CD8-positive, alpha-beta memory T cell (primary cell): ENCODE results near the gene ZNF3. TPM values are rescaled to one million over a fixed set of nuclear protein-coding genes. Genes with fewer than 3 reads are reported as not detected.
A peak's percentile ranks its signal among the peaks of the same experiment; 100 is the strongest.

Source experiments
- CTCF ChIA-PET: fragments of 350-600 bp; sonication (Branson Sonifier 250); formaldehyde crosslinking; loops from one replicate; lab custom pipeline; 2021; ENCODE audit warnings: antibody characterized with exemption; lab: Charles Lee
- POLR2A ChIA-PET: fragments of 350-600 bp; sonication (Branson Sonifier 250); formaldehyde crosslinking; loops from one replicate; lab custom pipeline; 2021; ENCODE audit warnings: antibody characterized with exemption; lab: Charles Lee
- DNase-seq, 5 donors: peaks; one replicate each; pipeline versions ENCODE4 v3.0.0 to v3.0.0-alpha.2; 2020 to 2022; ENCODE audit warnings: mixed read lengths in 1 of 5
- H3K27ac ChIP-seq: one replicate; pipeline ENCODE4 v1.7.0; 2013; ENCODE audit warnings: low read depth, mild to moderate bottlenecking, low read length, moderate library complexity
- H3K27me3 ChIP-seq: 2 replicates; pipeline ENCODE4 v1.7.0; 2013; ENCODE audit warnings: low read length, mild to moderate bottlenecking; ENCODE audit not compliant: insufficient read depth, poor library complexity, severe bottlenecking
- H3K36me3 ChIP-seq: 2 replicates; pipeline ENCODE4 v1.7.0; 2013; ENCODE audit warnings: mild to moderate bottlenecking, low read length, moderate library complexity; ENCODE audit not compliant: insufficient read depth
- H3K4me1 ChIP-seq: 2 replicates; pipeline ENCODE4 v1.7.0; 2013; ENCODE audit warnings: mild to moderate bottlenecking, low read length, moderate library complexity; ENCODE audit not compliant: insufficient read depth
- H3K4me3 ChIP-seq: 2 replicates; pipeline ENCODE4 v1.7.0; 2013; ENCODE audit warnings: mild to moderate bottlenecking, low read length
- H3K9me3 ChIP-seq: 2 replicates; pipeline ENCODE4 v1.7.0; 2013; ENCODE audit warnings: mild to moderate bottlenecking, low read length
- H3K27ac Mint-ChIP-seq, 8 donors: one replicate each; pipeline ENCODE4 v1.8.0; 2020 to 2021; ENCODE audit warnings: mixed read lengths in 8 of 8, mild to moderate bottlenecking in 6 of 8, inconsistent platforms in 3 of 8, moderate library complexity in 3 of 8
- H3K27me3 Mint-ChIP-seq, 2 donors: one replicate each; pipeline ENCODE4 v1.8.0; 2020 to 2021; ENCODE audit warnings: mixed read lengths in 2 of 2, mild to moderate bottlenecking in 1 of 2, moderate library complexity in 1 of 2
- H3K36me3 Mint-ChIP-seq, 3 donors: one replicate each; pipeline ENCODE4 v1.8.0; 2020 to 2021; ENCODE audit warnings: mixed read lengths in 3 of 3, inconsistent platforms in 1 of 3, mild to moderate bottlenecking in 1 of 3
- H3K4me1 Mint-ChIP-seq, 3 donors: one replicate each; pipeline ENCODE4 v1.8.0; 2020 to 2021; ENCODE audit warnings: mixed read lengths in 3 of 3, inconsistent platforms in 1 of 3, mild to moderate bottlenecking in 1 of 3
- H3K4me3 Mint-ChIP-seq, 7 donors: one replicate each; pipeline ENCODE4 v1.8.0; 2020 to 2021; ENCODE audit warnings: mixed read lengths in 7 of 7, mild to moderate bottlenecking in 6 of 7, moderate library complexity in 4 of 7, inconsistent platforms in 2 of 7
- H3K9me3 Mint-ChIP-seq, 5 donors: one replicate each; pipeline ENCODE4 v1.8.0; 2020 to 2022; ENCODE audit warnings: mixed read lengths in 5 of 5, mild to moderate bottlenecking in 3 of 5, moderate library complexity in 2 of 5, inconsistent platforms in 1 of 5
- polyA plus RNA-seq: library from polyadenylated mRNA; unstranded; fragments of 300-500 nt; fragmentation: Illumina TruSeq; gene quantifications from one replicate; pipeline ENCODE4 v1.2.3, GENCODE V29; 2021
- total RNA-seq, 2 experiments: library from RNA; stranded (reverse); gene quantifications; one replicate each; pipeline ENCODE4 v1.2.3, GENCODE V29; 2021

The ZNF3 gene
- total and polyA plus RNA-seq, 3 experiments from 2014 or later, result 26.8 to 29.8 (median 27.9) TPM

- Mint-ChIP-seq H3K4me3 (peak overlapping the region in 4 of 7 donors; percentile 15 to 92 (median 32)), H3K27ac (peak overlapping the region in 6 of 8 donors; percentile 16 to 93 (median 56)), H3K4me1 (peaks cover 10 to 40% (median 21%) of the 10 kb centered on the region in 3 donors), H3K27me3 (peaks cover 0 to 9% of the 10 kb centered on the region in 2 donors), H3K36me3 (peaks cover 9 to 73% (median 13%) of the 10 kb centered on the region in 3 donors), H3K9me3 (no peaks in the 10 kb centered on the region)
- H3K27ac ChIP-seq, result no peak overlapping the region
- H3K9me3 ChIP-seq, result no peaks in the 10 kb centered on the region
- ChIA-PET POLR2A (interaction anchor here (0.7 to 1.9 kb wide), 2 partner anchors 9 to 429 kb away, joined by 3 to 7 read pairs; partner anchors contain the start of genes AP4M1 and MCM7), CTCF (interaction anchor here (1.2 kb wide), 2 partner anchors 9 kb away, joined by 4 to 6 read pairs; partner anchors contain the start of genes AP4M1 and MCM7)
- H3K27me3 ChIP-seq, result no peaks in the 10 kb centered on the region
- H3K4me1 ChIP-seq, result peaks cover 21% of the 10 kb centered on the region
- H3K36me3 ChIP-seq, result peaks cover 59% of the 10 kb centered on the region
- H3K4me3 ChIP-seq, result no peak overlapping the region
- no peak for DNase-seq
These were observed 10.1 kb upstream of the ZNF3 start for GRCh38 chr7:100091411-100092181.

GRCh38 chr7:100090527-100091410 lies 9.2 kb upstream of the ZNF3 start:
- Histone ChIP-seq H3K4me1 (peaks cover 21% of the 10 kb centered on the region), H3K27me3 (no peaks in the 10 kb centered on the region), H3K9me3 (no peaks in the 10 kb centered on the region), H3K27ac (no peak overlapping the region), H3K36me3 (peaks cover 52% of the 10 kb centered on the region), H3K4me3 (no peak overlapping the region)
- POLR2A ChIA-PET, result interaction anchor here (0.5 to 1.9 kb wide), 3 partner anchors 8 to 429 kb away, joined by 3 to 7 read pairs (median 3); partner anchors contain the start of genes AP4M1 and MCM7
- peaks cover 9 to 64% (median 13%) of the 10 kb centered on the region in 3 donors for H3K36me3 Mint-ChIP-seq
- H3K27ac Mint-ChIP-seq, result peak overlapping the region in 6 of 8 donors; percentile 10 to 94 (median 63)
- H3K4me3 Mint-ChIP-seq, result peak overlapping the region in 6 of 7 donors; percentile 18 to 92 (median 74)
- H3K27me3 Mint-ChIP-seq, result peaks cover 0 to 9% of the 10 kb centered on the region in 2 donors
- H3K9me3 Mint-ChIP-seq, result no peaks in the 10 kb centered on the region
- peaks cover 10 to 35% (median 21%) of the 10 kb centered on the region in 3 donors for H3K4me1 Mint-ChIP-seq
- CTCF ChIA-PET, result no interaction called here
- no peak for DNase-seq

GRCh38 chr7:100089458-100090196 lies 8.1 kb upstream of the ZNF3 start:
- H3K4me1 Mint-ChIP-seq, result peaks cover 10 to 33% (median 21%) of the 10 kb centered on the region in 3 donors
- peak overlapping the region; percentile 83 to 95 (median 90) for H3K4me3 Mint-ChIP-seq

GRCh38 chr7:100088621-100089457 lies 7.3 kb upstream of the ZNF3 start, which contains the start of gene COPS6:
TSS of gene COPS6 (plus strand) at chr7:100088969. CDS start at chr7:100088991, 22 bp downstream.
- no peaks in the 10 kb centered on the region for H3K9me3 ChIP-seq
- Mint-ChIP-seq H3K4me1 (peaks cover 10 to 33% (median 21%) of the 10 kb centered on the region in 3 donors), H3K36me3 (peaks cover 9 to 45% (median 11%) of the 10 kb centered on the region in 3 donors), H3K9me3 (no peaks in the 10 kb centered on the region), H3K27me3 (peaks cover 0 to 9% of the 10 kb centered on the region in 2 donors), H3K4me3 (peak within 1 kb of the TSS; percentile 83 to 95 (median 90)), H3K27ac (peak within 1 kb of the TSS; percentile 90 to 98 (median 94))
- peaks cover 34% of the 10 kb centered on the region for H3K36me3 ChIP-seq
- DNase-seq, result peak; percentile 82 to 90 (median 87)
- H3K4me3 ChIP-seq, result peak within 1 kb of the TSS; percentile 93
- H3K4me1 ChIP-seq, result peaks cover 21% of the 10 kb centered on the region
- peak within 1 kb of the TSS; percentile 84 for H3K27ac ChIP-seq
- H3K27me3 ChIP-seq, result no peaks in the 10 kb centered on the region
- ChIA-PET CTCF (interaction anchor here (1.4 to 1.6 kb wide), 3 partner anchors 9 to 175 kb away, joined by 4 to 6 read pairs (median 4); no protein-coding TSS in a partner anchor), POLR2A (interaction anchor here (1.0 to 2.5 kb wide), 2 partner anchors 12 to 36 kb away, joined by 3 to 17 read pairs; partner anchors contain the start of genes AP4M1 and MCM7)

More at GRCh38 chr7:100089458-100090196, 8.1 kb upstream of the ZNF3 start:
- Histone ChIP-seq H3K27me3 (no peaks in the 10 kb centered on the region), H3K9me3 (no peaks in the 10 kb centered on the region), H3K27ac (peak overlapping the region; percentile 84), H3K36me3 (peaks cover 42% of the 10 kb centered on the region), H3K4me1 (peaks cover 21% of the 10 kb centered on the region), H3K4me3 (peak overlapping the region; percentile 93)
- Mint-ChIP-seq H3K27me3 (peaks cover 0 to 9% of the 10 kb centered on the region in 2 donors), H3K27ac (peak overlapping the region; percentile 75 to 98 (median 94)), H3K36me3 (peaks cover 9 to 53% (median 11%) of the 10 kb centered on the region in 3 donors), H3K9me3 (no peaks in the 10 kb centered on the region)
- DNase-seq, result no peak
- POLR2A ChIA-PET, result interaction anchor here (1.9 to 2.5 kb wide), 2 partner anchors 11 kb away, joined by 7 to 17 read pairs; partner anchors contain the start of genes AP4M1 and MCM7
- CTCF ChIA-PET, result interaction anchor here (1.4 kb wide), 1 partner anchor 43 kb away, joined by 4 read pairs; no protein-coding TSS in a partner anchor

- Histone ChIP-seq H3K27me3 (no peaks in the 10 kb centered on the region), H3K4me3 (peak overlapping the region; percentile 93), H3K27ac (peak overlapping the region; percentile 84), H3K9me3 (no peaks in the 10 kb centered on the region), H3K4me1 (peaks cover 21% of the 10 kb centered on the region), H3K36me3 (peaks cover 29% of the 10 kb centered on the region)
- CTCF ChIA-PET, result interaction anchor here (1.4 to 1.6 kb wide), 3 partner anchors 9 to 175 kb away, joined by 4 to 6 read pairs (median 4); no protein-coding TSS in a partner anchor
- peak overlapping the region; percentile 90 to 98 (median 94) for H3K27ac Mint-ChIP-seq
- peak overlapping the region; percentile 83 to 95 (median 90) for H3K4me3 Mint-ChIP-seq
- POLR2A ChIA-PET, result interaction anchor here (1.0 to 2.5 kb wide), 2 partner anchors 13 to 36 kb away, joined by 3 to 17 read pairs; partner anchors contain the start of genes AP4M1 and MCM7
- peaks cover 9 to 38% (median 11%) of the 10 kb centered on the region in 3 donors for H3K36me3 Mint-ChIP-seq
- H3K27me3 Mint-ChIP-seq, result peaks cover 0 to 9% of the 10 kb centered on the region in 2 donors
- no peaks in the 10 kb centered on the region for H3K9me3 Mint-ChIP-seq
- DNase-seq, result no peak
- H3K4me1 Mint-ChIP-seq, result peaks cover 10 to 33% (median 21%) of the 10 kb centered on the region in 3 donors
These were observed 6.6 kb upstream of the ZNF3 start for GRCh38 chr7:100088095-100088620.
